Fibroblast of the aortic adventitia (primary cell): ENCODE data around the gene SFTA2. TPM values are rescaled to one million over a fixed set of nuclear protein-coding genes. Genes with fewer than 3 reads are reported as not detected.

Experiments
- DNase-seq: peaks from one replicate; pipeline ENCODE4 v3.0.0-alpha.2; 2010; ENCODE audit warnings: low read depth
- H3K4me3 ChIP-seq: 2 replicates; pipeline ENCODE4 v1.5.1; 2011; ENCODE audit warnings: low read depth, mild to moderate bottlenecking, control low read depth, low read length, moderate library complexity
- CTCF ChIP-seq: IDR thresholded peaks from 2 replicates; pipeline ENCODE4 v1.5.1; 2011; ENCODE audit warnings: mild to moderate bottlenecking, low read length, control low read depth, inconsistent platforms; ENCODE audit not compliant: insufficient read depth
- total RNA-seq: library from RNA; depleted of rRNA; stranded (reverse); fragments of >200 nt; gene quantifications from 2 replicates; pipeline ENCODE4 v1.2.3, GENCODE V29; 2012; ENCODE audit warnings: low replicate concordance

Gene SFTA2
- total RNA-seq, 1 donor = not detected

- peak overlapping the region; percentile 17 for H3K4me3 ChIP-seq
- no peak for DNase-seq
- no peak for TF ChIP-seq CTCF
Observed at GRCh38 chr6:30955367-30956042, 23.5 kb upstream of the SFTA2 start.

- no peak overlapping the region for H3K4me3 ChIP-seq
Observed at GRCh38 chr6:30954631-30955366, 22.8 kb upstream of the SFTA2 start.

DNA sequence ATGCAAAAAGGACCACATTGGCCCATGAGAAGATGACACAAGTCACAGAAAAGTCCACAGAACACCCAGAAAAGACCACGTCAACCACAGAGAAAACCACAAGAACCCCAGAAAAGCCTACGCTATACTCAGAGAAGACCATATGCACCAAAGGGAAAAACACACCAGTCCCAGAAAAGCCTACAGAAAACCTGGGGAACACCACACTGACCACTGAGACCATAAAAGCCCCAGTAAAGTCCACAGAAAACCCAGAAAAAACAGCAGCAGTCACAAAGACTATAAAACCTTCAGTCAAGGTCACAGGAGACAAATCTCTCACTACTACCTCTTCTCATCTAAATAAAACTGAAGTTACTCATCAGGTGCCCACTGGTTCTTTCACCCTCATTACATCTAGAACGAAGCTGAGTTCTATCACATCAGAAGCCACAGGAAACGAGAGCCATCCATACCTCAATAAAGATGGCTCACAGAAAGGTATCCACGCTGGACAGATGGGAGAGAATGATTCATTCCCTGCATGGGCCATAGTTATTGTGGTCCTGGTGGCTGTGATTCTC lies 20.0 kb upstream of the SFTA2 start:
- DNase-seq = no peak
- no peak overlapping the region for H3K4me3 ChIP-seq
- TF ChIP-seq CTCF = no peak

More at GRCh38 chr6:30954631-30955366, 22.8 kb upstream of the SFTA2 start:
- no peak for DNase-seq
- no peak for TF ChIP-seq CTCF

DNA sequence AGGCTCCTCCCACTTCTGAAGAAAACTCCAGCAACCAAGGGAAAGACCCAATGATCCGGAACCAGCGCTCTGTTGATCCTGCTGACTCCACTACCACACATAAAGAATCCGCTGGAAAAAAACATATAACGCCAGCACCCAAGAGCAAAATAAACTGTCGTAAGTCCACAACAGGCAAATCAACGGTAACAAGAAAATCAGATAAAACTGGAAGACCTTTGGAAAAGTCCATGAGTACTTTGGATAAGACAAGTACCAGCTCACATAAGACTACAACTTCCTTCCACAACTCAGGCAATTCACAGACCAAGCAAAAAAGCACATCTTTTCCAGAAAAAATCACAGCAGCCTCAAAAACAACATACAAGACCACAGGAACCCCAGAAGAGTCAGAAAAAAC lies 16.8 kb upstream of the SFTA2 start:
- no peak for DNase-seq
- no peak for TF ChIP-seq CTCF
- H3K4me3 ChIP-seq = no peak overlapping the region

- TF ChIP-seq CTCF = no peak
- H3K4me3 ChIP-seq = no peak overlapping the region
- no peak for DNase-seq
Observed at GRCh38 chr6:30947231-30947630, 15.3 kb upstream of the SFTA2 start.

GRCh38 chr6:30945281-30945680 lies 13.3 kb upstream of the SFTA2 start:
- H3K4me3 ChIP-seq = no peak overlapping the region
- no peak for DNase-seq
- no peak for TF ChIP-seq CTCF
